Esophagus muscularis mucosa (tissue), 4 donors: ENCODE data around the gene NXN. TPM values are rescaled to one million over a fixed set of nuclear protein-coding genes. Genes with fewer than 3 reads are reported as not detected.

Experiments used
- DNase-seq: peaks from one replicate; pipeline ENCODE4 v3.0.0-alpha.2; 2017; ENCODE audit errors: extremely low spot score
- H3K27ac ChIP-seq, 4 donors: fragments of 200-600 bp; sonication (generic); replicated peaks in 1 of 4; 1 replicate in 3 of 4; 2 replicates in 1 of 4; pipeline ENCODE4 v1.5.1; 2016 to 2019; ENCODE audit warnings: mild to moderate bottlenecking in 1 of 4
- H3K27me3 ChIP-seq, 4 donors: fragments of 200-600 bp; sonication (generic); one replicate each; pipeline versions ENCODE4 v1.5.1 to v1.6.0; 2016 to 2019
- H3K36me3 ChIP-seq, 4 donors: fragments of 200-600 bp; sonication (generic); one replicate each; pipeline ENCODE4 v1.5.1; 2016 to 2019
- H3K4me1 ChIP-seq, 4 donors: fragments of 200-600 bp; sonication (generic); one replicate each; pipeline ENCODE4 v1.5.1; 2016 to 2019
- H3K4me3 ChIP-seq, 4 donors: fragments of 200-600 bp; sonication (generic); 1 replicate in 2 of 4; 2 replicates in 2 of 4; pipeline ENCODE4 v1.5.1; 2016 to 2019; ENCODE audit warnings: mild to moderate bottlenecking in 4 of 4, moderate library complexity in 1 of 4
- H3K9me3 ChIP-seq, 4 donors: fragments of 200-600 bp; sonication (generic); 1 replicate in 3 of 4; 2 replicates in 1 of 4; pipeline ENCODE4 v1.5.1; 2016 to 2019
- EP300 ChIP-seq: sonication (generic); formaldehyde crosslinking; IDR thresholded peaks from one replicate; pipeline ENCODE4 v1.6.1; 2017; ENCODE audit warnings: antibody characterized with exemption
- POLR2A ChIP-seq: fragments of 450-650 bp; IDR thresholded peaks from one replicate; pipeline ENCODE4 v1.6.1; 2017; ENCODE audit warnings: antibody characterized with exemption, moderate library complexity, mild to moderate bottlenecking, low read depth
- POLR2AphosphoS5 ChIP-seq, 2 donors: sonication (generic); formaldehyde crosslinking; IDR thresholded peaks; one replicate each; pipeline ENCODE4 v1.6.1; 2017; ENCODE audit warnings: antibody characterized with exemption in 2 of 2
- WGBS: methylation state at CpG from one replicate; pipeline ENCODE4 v1.1.5; 2018; 5-methylcytosine and 5-hydroxymethylcytosine counted together
- intact Hi-C: fragments of 100-400 bp; cut with DNase I; formaldehyde crosslinking; loops from one replicate; pipeline ENCODE4 v1.15.1; 2023
- total RNA-seq, 4 donors: library from RNA; depleted of rRNA; stranded (reverse); fragments of >200 nt; gene quantifications; one replicate each; pipeline versions ENCODE4 v1.1.0 to v1.2.1, GENCODE V29; 2016
- TF ChIP-seq, protein P1 (sequence below), 3 experiments: fragments of 200-600 bp in 2 of 3; fragments of 450-650 bp in 1 of 3; sonication (generic) in 2 of 3; IDR thresholded peaks; one replicate each; pipeline ENCODE4 v1.5.1; 2017 to 2019; ENCODE audit warnings: antibody characterized with exemption in 3 of 3, mild to moderate bottlenecking in 2 of 3, moderate library complexity in 1 of 3

NXN gene
- total RNA-seq, 4 donors from 2014 or later: 37.0 to 65.6 (median 49.8) TPM

DNA sequence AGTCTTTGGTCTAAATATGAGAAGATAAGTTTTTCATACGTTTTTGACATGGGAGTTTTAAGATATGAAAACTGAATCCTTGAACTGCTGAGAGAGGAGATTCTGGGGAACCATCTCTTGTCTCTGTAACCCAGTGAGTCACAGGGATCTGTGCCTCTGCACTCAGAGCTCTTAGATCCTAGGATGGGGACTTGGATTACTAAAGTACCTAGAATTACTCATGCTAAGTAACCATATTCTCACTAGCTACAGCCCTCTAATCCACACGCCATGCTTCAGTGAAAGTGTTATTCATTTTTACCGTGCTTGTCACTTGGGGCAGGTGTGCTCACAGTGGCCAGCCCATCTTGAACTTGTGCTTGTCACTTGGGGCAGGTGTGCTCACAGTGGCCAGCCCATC is 195.4 kb downstream of the NXN start:
- Histone ChIP-seq H3K27me3 (no peaks in the 10 kb centered on the region), H3K9me3 (no peaks in the 10 kb centered on the region), H3K4me1 (peaks cover 22 to 37% (median 32%) of the 10 kb centered on the region in 4 donors), H3K27ac (no peak overlapping the region), H3K4me3 (no peak overlapping the region), H3K36me3 (peaks cover 17 to 40% (median 30%) of the 10 kb centered on the region in 4 donors)
- no peak for TF ChIP-seq POLR2AphosphoS5 (IDR thresholded peaks at IDR 0.05)
- TF ChIP-seq, protein P1, sequence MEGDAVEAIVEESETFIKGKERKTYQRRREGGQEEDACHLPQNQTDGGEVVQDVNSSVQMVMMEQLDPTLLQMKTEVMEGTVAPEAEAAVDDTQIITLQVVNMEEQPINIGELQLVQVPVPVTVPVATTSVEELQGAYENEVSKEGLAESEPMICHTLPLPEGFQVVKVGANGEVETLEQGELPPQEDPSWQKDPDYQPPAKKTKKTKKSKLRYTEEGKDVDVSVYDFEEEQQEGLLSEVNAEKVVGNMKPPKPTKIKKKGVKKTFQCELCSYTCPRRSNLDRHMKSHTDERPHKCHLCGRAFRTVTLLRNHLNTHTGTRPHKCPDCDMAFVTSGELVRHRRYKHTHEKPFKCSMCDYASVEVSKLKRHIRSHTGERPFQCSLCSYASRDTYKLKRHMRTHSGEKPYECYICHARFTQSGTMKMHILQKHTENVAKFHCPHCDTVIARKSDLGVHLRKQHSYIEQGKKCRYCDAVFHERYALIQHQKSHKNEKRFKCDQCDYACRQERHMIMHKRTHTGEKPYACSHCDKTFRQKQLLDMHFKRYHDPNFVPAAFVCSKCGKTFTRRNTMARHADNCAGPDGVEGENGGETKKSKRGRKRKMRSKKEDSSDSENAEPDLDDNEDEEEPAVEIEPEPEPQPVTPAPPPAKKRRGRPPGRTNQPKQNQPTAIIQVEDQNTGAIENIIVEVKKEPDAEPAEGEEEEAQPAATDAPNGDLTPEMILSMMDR (IDR thresholded peaks at IDR 0.05): no peak
- TF ChIP-seq EP300: no peak
- TF ChIP-seq POLR2A: no peak
- 71% methylated on average over 3 of the region's 3 CpGs for WGBS
- no peak for DNase-seq
- intact Hi-C loops: no loop called here

DNA sequence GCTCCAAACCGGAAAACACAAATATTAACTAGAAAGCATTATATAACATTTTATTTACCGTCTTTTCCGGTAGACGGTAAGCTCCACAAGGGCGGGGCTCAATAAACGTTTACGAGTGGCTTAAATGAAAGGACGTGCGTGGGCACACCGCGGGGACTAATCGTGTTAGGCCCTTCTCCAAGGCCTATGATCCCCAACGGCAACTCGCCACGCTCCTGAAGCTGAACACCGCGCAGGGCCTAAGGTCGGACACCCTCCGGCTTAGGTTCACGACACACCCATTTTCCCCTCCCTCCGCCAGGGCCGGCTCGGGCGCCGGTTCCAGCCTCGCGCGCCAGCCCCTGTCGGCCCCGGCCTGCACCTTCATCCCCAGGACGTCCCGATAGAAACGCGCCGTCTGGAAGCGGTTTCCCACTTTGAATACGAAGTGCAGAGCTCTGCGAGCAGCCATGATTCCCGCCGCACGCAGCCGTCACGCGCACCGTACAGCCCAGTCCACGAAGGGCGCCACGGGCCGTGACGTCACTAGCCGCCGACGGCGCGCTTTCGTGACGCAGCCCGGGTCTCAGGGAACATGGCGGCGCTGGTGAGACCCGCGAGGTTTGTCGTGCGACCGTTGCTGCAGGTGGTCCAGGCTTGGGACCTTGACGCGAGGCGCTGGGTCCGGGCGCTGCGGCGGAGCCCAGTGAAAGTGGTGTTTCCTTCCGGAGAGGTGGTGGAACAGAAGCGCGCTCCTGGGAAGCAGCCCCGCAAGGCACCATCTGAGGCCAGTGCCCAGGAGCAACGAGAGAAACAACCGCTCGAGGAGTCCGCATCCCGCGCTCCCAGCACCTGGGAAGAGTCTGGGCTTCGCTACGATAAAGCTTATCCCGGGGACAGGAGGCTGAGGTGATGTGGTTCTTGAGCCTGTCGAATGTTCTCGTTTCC is 197.5 kb downstream of the NXN start, which contains the start of the genes GLOD4 and MRM3:
TSS of gene GLOD4 (minus strand) at position 476 of the 927 bp plus-strand sequence. CDS start at position 451, 25 bp downstream.
TSS of gene MRM3 (plus strand) at position 549 of the 927 bp plus-strand sequence. CDS start at position 575, 26 bp downstream.
- peak; percentile 97 to 99 for TF ChIP-seq POLR2AphosphoS5 (IDR thresholded peaks at IDR 0.05)
- TF ChIP-seq EP300: no peak
- TF ChIP-seq, protein P1 (IDR thresholded peaks at IDR 0.05): peak; percentile 8 to 48 (median 11)
- peak; percentile 52 for TF ChIP-seq POLR2A
- DNase-seq: peak; percentile 98
- H3K36me3 ChIP-seq: peaks cover 6 to 38% (median 33%) of the 10 kb centered on the region in 4 donors
- H3K27ac ChIP-seq: peak within 1 kb of the TSS; percentile 82 to 93 (median 87)
- peaks cover 22 to 37% (median 32%) of the 10 kb centered on the region in 4 donors for H3K4me1 ChIP-seq
- H3K4me3 ChIP-seq: peak within 1 kb of the TSS; percentile 85 to 99 (median 92)
- WGBS: under 1% methylated on average over 24 of the region's 87 CpGs
- no peaks in the 10 kb centered on the region for H3K27me3 ChIP-seq
- H3K9me3 ChIP-seq: no peaks in the 10 kb centered on the region
- intact Hi-C loops: no loop called here

GRCh38 chr17:778096-778495 is 201.5 kb downstream of the NXN start:
- Histone ChIP-seq H3K36me3 (peaks cover 28 to 59% (median 59%) of the 10 kb centered on the region in 4 donors), H3K4me3 (no peak overlapping the region), H3K4me1 (peaks cover 9 to 16% (median 14%) of the 10 kb centered on the region in 4 donors), H3K9me3 (no peaks in the 10 kb centered on the region), H3K27ac (no peak overlapping the region), H3K27me3 (no peaks in the 10 kb centered on the region)
- intact Hi-C loops: no loop called here
- DNase-seq: no peak
- TF ChIP-seq, protein P1 (IDR thresholded peaks at IDR 0.05): no peak
- TF ChIP-seq POLR2A: no peak
- TF ChIP-seq EP300: no peak
- no peak for TF ChIP-seq POLR2AphosphoS5 (IDR thresholded peaks at IDR 0.05)
- WGBS: 89% methylated on average over 9 of the region's 11 CpGs

DNA sequence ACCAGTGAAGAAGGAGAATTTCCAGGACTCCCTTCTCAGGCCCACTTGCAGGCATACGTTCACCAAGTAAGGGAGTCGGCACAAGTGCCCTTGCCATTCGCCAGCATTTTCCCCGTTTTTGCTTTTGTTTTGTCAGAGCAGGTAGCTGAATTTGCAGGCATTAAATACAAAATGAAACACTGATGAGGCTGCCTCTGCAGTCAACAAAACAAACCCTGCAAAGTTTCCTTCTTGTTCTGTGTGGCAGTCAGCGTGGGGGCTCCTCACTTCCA is 205.3 kb downstream of the NXN start:
- H3K4me3 ChIP-seq: no peak overlapping the region
- peaks cover 57 to 97% (median 92%) of the 10 kb centered on the region in 4 donors for H3K36me3 ChIP-seq
- H3K27ac ChIP-seq: no peak overlapping the region
- H3K9me3 ChIP-seq: no peaks in the 10 kb centered on the region
- intact Hi-C loops: no loop called here
- H3K27me3 ChIP-seq: no peaks in the 10 kb centered on the region
- no peaks in the 10 kb centered on the region for H3K4me1 ChIP-seq
- TF ChIP-seq POLR2A (no peak), POLR2AphosphoS5 (IDR thresholded peaks at IDR 0.05) (no peak), EP300 (no peak)
- TF ChIP-seq, protein P1 (IDR thresholded peaks at IDR 0.05): no peak
- no peak for DNase-seq
- 93% methylated on average over 5 of the region's 5 CpGs for WGBS
